Measurements from ENCODE around the gene SGPP2.
"Not testable (repeated sequence)": the region's sequence is repeated elsewhere in the genome, so short reads cannot be mapped to it uniquely, and the experiment has no call there.

SGPP2 gene

GRCh38 chr2:222576171-222577081 is 152.1 kb downstream of the SGPP2 start:
- no peak for DNase-seq (ENCODE audit: low spot score)

- DNase-seq (ENCODE audit: low spot score) = no peak
These were observed 153.0 kb downstream of the SGPP2 start for GRCh38 chr2:222577341-222577740.

- no peak for DNase-seq (ENCODE audit: low spot score)
These were observed 158.6 kb downstream of the SGPP2 start for GRCh38 chr2:222582928-222583327.

GRCh38 chr2:222584589-222584988 is 160.2 kb downstream of the SGPP2 start:
- not testable (repeated sequence) for DNase-seq (ENCODE audit: low spot score)

- no peak for DNase-seq (ENCODE audit: low spot score)
These were observed 167.3 kb downstream of the SGPP2 start for GRCh38 chr2:222591661-222592060.

- DNase-seq (ENCODE audit: low spot score) = no peak
These were observed 167.8 kb downstream of the SGPP2 start for GRCh38 chr2:222592176-222592575.

GRCh38 chr2:222594679-222595078 is 170.3 kb downstream of the SGPP2 start:
- DNase-seq (ENCODE audit: low spot score) = no peak

- DNase-seq (ENCODE audit: low spot score) = no peak
These were observed 171.2 kb downstream of the SGPP2 start for GRCh38 chr2:222595581-222595980.

- no peak for DNase-seq (ENCODE audit: low spot score)
These were observed 174.3 kb downstream of the SGPP2 start for GRCh38 chr2:222598611-222599010.

GRCh38 chr2:222603501-222603900 is 179.2 kb downstream of the SGPP2 start:
- no peak for DNase-seq (ENCODE audit: low spot score)

- DNase-seq (ENCODE audit: low spot score) = peak; percentile 31
These were observed 180.6 kb downstream of the SGPP2 start for GRCh38 chr2:222604749-222605515.

- peak; percentile 32 for DNase-seq (ENCODE audit: low spot score)
These were observed 182.0 kb downstream of the SGPP2 start for GRCh38 chr2:222606306-222606705.

GRCh38 chr2:222608081-222608480 is 183.7 kb downstream of the SGPP2 start:
- no peak for DNase-seq (ENCODE audit: low spot score)

- no peak for DNase-seq (ENCODE audit: low spot score)
These were observed 185.0 kb downstream of the SGPP2 start for GRCh38 chr2:222609381-222609780.
